HEK293 (cell line): ENCODE results near the gene ACOT7.

ENCODE experiments used
- CTCF ChIA-PET: fragments of 350-600 bp; formaldehyde crosslinking; extraction: SDS; loops from one replicate; lab custom pipeline; 2021; ENCODE audit warnings: antibody characterized with exemption; lab: Yijun Ruan, JAX
- POLR2A ChIA-PET: fragments of 300-600 bp; formaldehyde crosslinking; extraction: SDS; loops from one replicate; lab custom pipeline; 2020; ENCODE audit warnings: antibody characterized with exemption, inconsistent platforms; lab: Yijun Ruan, JAX
- H3K27ac ChIP-seq: fragments of 200-500 bp; sonication (Bioruptor generic); 2 replicates; pipeline ENCODE4 v1.5.1; 2014; ENCODE audit warnings: low read depth, low read length, control low read depth, inconsistent platforms; ENCODE audit errors: extremely low read depth
- H3K36me3 ChIP-seq, 2 experiments: fragments of 200-500 bp in 1 of 2; sonication (Bioruptor generic) in 1 of 2; 1 replicate in 1 of 2; 2 replicates in 1 of 2; pipeline ENCODE4 v1.5.1; 2014 to 2017; ENCODE audit warnings: inconsistent platforms in 2 of 2, low read length in 2 of 2; ENCODE audit not compliant: control insufficient read depth in 2 of 2, insufficient read depth in 1 of 2
- H3K4me1 ChIP-seq: fragments of 200-500 bp; sonication (Bioruptor generic); 2 replicates; pipeline ENCODE4 v1.5.1; 2014; ENCODE audit warnings: mild to moderate bottlenecking, low read length, inconsistent platforms; ENCODE audit not compliant: control insufficient read depth, insufficient read depth
- H3K4me3 ChIP-seq: 2 replicates; pipeline ENCODE4 v1.5.1; 2011; ENCODE audit warnings: low read depth, mild to moderate bottlenecking, control low read depth, low read length, moderate library complexity
- H3K9me3 ChIP-seq: fragments of 200-500 bp; sonication (Bioruptor generic); 2 replicates; pipeline ENCODE4 v1.5.1; 2014; ENCODE audit warnings: low read depth, low read length, inconsistent platforms; ENCODE audit not compliant: control insufficient read depth, insufficient read depth
- GLI4 ChIP-seq: fragments of 450-650 bp; formaldehyde crosslinking; IDR thresholded peaks from 2 replicates; pipeline ENCODE4 v1.5.1; 2016; ENCODE audit warnings: missing biosample characterization, missing genetic modification characterization
- HOXA7 ChIP-seq: sonication (generic); formaldehyde crosslinking; IDR thresholded peaks from 2 replicates; pipeline ENCODE4 v1.8.1; 2022; ENCODE audit warnings: missing genetic modification reagents, borderline replicate concordance
- KLF1 ChIP-seq: fragments of 450-650 bp; formaldehyde crosslinking; IDR thresholded peaks from 2 replicates; pipeline ENCODE4 v1.5.1; 2016; ENCODE audit warnings: missing biosample characterization, missing genetic modification characterization
- MZF1 ChIP-seq: fragments of 450-650 bp; formaldehyde crosslinking; IDR thresholded peaks from 2 replicates; pipeline ENCODE4 v1.5.1; 2017; ENCODE audit warnings: missing biosample characterization, missing genetic modification characterization, borderline replicate concordance
- PRDM1 ChIP-seq: fragments of 450-650 bp; formaldehyde crosslinking; IDR thresholded peaks from 2 replicates; pipeline ENCODE4; 2016; ENCODE audit warnings: missing biosample characterization, missing genetic modification characterization
- SP3 ChIP-seq: fragments of 450-650 bp; formaldehyde crosslinking; IDR thresholded peaks from 2 replicates; pipeline ENCODE4 v1.5.1; 2016; ENCODE audit warnings: missing biosample characterization, missing genetic modification characterization
- ZNF174 ChIP-seq: fragments of 450-650 bp; formaldehyde crosslinking; IDR thresholded peaks from 2 replicates; pipeline ENCODE4 v1.5.0; 2017; ENCODE audit warnings: missing biosample characterization, mild to moderate bottlenecking, missing genetic modification characterization
- ZNF184 ChIP-seq: fragments of 450-650 bp; IDR thresholded peaks from 2 replicates; pipeline ENCODE4 v1.5.1; 2018; ENCODE audit warnings: missing biosample characterization, mild to moderate bottlenecking, missing genetic modification characterization
- ZNF23 ChIP-seq: fragments of 450-650 bp; formaldehyde crosslinking; IDR thresholded peaks from 2 replicates; pipeline ENCODE4 v1.5.1; 2016; ENCODE audit warnings: missing biosample characterization, missing genetic modification characterization, borderline replicate concordance
- ZNF624 ChIP-seq: fragments of 450-650 bp; formaldehyde crosslinking; IDR thresholded peaks from 2 replicates; pipeline ENCODE4 v1.5.1; 2017; ENCODE audit warnings: missing biosample characterization, missing genetic modification characterization
- ZNF791 ChIP-seq: fragments of 450-650 bp; formaldehyde crosslinking; IDR thresholded peaks from 2 replicates; pipeline ENCODE4 v1.5.1; 2016; ENCODE audit warnings: missing biosample characterization, missing genetic modification characterization
- TF ChIP-seq, protein P1 (sequence below): fragments of 450-650 bp; formaldehyde crosslinking; IDR thresholded peaks from 2 replicates; pipeline ENCODE4 v1.5.1; 2016; ENCODE audit warnings: missing biosample characterization, missing genetic modification characterization
- TF ChIP-seq, protein P2 (sequence below): fragments of 450-650 bp; formaldehyde crosslinking; IDR thresholded peaks from 2 replicates; pipeline ENCODE4 v1.5.1; 2016; ENCODE audit warnings: missing biosample characterization, missing genetic modification characterization, borderline replicate concordance
- TF ChIP-seq, protein P3 (sequence below): fragments of 450-650 bp; formaldehyde crosslinking; conservative IDR thresholded peaks from 2 replicates; pipeline ENCODE4 v1.5.1; 2016; ENCODE audit warnings: low read depth, missing biosample characterization, missing genetic modification characterization
- TF ChIP-seq, protein P4 (sequence below): fragments of 450-650 bp; formaldehyde crosslinking; IDR thresholded peaks from 2 replicates; pipeline ENCODE4 v1.5.1; 2017; ENCODE audit warnings: missing biosample characterization, missing genetic modification characterization
- TF ChIP-seq, protein P5 (sequence below): fragments of 450-650 bp; formaldehyde crosslinking; IDR thresholded peaks from 2 replicates; pipeline ENCODE4 v1.5.1; 2017; ENCODE audit warnings: missing biosample characterization, missing genetic modification characterization
- TF ChIP-seq, protein P6 (sequence below): fragments of 450-650 bp; formaldehyde crosslinking; IDR thresholded peaks from 2 replicates; pipeline ENCODE4 v1.5.1; 2017; ENCODE audit warnings: missing biosample characterization, mild to moderate bottlenecking, missing genetic modification characterization, moderate library complexity

ACOT7 gene

DNA sequence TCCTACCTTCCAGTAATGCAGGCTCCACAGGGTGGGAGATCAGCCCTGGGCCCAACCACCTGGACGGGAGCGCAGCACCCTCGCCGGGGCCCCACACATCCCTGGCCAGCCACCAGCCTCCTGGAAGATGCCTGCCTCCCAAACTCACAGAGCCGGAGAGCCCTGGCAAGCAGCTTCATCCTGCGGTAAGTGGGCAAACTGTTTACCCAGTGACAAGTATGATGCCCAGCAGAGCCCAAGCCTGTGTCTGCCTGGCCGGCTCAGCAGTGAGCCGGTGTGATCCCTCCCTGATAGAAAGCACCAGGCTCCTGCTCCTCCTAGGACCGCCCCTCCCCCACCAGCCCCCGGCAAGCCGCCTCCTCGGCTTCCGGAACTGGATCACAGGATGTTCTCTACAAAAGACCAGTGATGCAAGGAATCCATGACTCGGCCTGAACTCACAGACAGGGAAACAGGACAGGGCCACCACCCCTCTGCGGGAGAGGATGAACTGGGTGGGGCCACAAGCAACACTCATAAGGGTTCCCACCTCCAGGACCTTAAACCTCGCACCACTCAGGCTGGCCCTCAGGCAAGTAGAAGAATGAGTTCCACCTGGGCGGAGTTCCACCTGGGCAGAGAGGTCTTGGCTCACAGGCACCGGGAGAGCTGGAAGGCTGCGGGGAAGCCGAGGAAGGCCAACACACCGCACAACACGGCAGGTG lies 7.9 kb downstream of the ACOT7 start:
- Histone ChIP-seq H3K36me3 (peaks cover 0 to 16% of the 10 kb centered on the region in 2 experiments; a peak in 2 of 3 replicates), H3K27ac (peak overlapping the region; percentile 66), H3K4me3 (peak overlapping the region; percentile 32), H3K9me3 (no peaks in the 10 kb centered on the region), H3K4me1 (peaks cover 16% of the 10 kb centered on the region)
- ChIA-PET POLR2A (interaction anchor here (1.4 to 1.9 kb wide), 2 partner anchors 8 to 9 kb away, joined by 5 to 11 read pairs; partner anchors contain the start of gene ACOT7), CTCF (interaction anchor here (0.6 to 1.9 kb wide), 9 partner anchors 19 to 139 kb away, joined by 3 to 7 read pairs (median 3); no protein-coding TSS in a partner anchor)
- TF ChIP-seq GLI4, result no peak
- TF ChIP-seq SP3 (tag by site-specific recombination), result peak; percentile 31; the same call in 1 of the 2 replicates
- TF ChIP-seq, protein P1, sequence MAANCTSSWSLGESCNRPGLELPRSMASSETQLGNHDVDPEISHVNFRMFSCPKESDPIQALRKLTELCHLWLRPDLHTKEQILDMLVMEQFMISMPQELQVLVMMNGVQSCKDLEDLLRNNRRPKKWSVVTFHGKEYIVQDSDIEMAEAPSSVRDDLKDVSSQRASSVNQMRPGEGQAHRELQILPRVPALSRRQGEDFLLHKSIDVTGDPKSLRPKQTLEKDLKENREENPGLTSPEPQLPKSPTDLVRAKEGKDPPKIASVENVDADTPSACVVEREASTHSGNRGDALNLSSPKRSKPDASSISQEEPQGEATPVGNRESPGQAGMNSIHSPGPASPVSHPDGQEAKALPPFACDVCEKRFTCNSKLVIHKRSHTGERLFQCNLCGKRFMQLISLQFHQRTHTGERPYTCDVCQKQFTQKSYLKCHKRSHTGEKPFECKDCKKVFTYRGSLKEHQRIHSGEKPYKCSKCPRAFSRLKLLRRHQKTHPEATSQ (tag by site-specific recombination), result no peak
- no peak for TF ChIP-seq ZNF184 (tag by site-specific recombination)
- TF ChIP-seq ZNF174 (tag by site-specific recombination), result no peak
- TF ChIP-seq ZNF624 (tag by site-specific recombination), result no peak
- TF ChIP-seq, protein P2, sequence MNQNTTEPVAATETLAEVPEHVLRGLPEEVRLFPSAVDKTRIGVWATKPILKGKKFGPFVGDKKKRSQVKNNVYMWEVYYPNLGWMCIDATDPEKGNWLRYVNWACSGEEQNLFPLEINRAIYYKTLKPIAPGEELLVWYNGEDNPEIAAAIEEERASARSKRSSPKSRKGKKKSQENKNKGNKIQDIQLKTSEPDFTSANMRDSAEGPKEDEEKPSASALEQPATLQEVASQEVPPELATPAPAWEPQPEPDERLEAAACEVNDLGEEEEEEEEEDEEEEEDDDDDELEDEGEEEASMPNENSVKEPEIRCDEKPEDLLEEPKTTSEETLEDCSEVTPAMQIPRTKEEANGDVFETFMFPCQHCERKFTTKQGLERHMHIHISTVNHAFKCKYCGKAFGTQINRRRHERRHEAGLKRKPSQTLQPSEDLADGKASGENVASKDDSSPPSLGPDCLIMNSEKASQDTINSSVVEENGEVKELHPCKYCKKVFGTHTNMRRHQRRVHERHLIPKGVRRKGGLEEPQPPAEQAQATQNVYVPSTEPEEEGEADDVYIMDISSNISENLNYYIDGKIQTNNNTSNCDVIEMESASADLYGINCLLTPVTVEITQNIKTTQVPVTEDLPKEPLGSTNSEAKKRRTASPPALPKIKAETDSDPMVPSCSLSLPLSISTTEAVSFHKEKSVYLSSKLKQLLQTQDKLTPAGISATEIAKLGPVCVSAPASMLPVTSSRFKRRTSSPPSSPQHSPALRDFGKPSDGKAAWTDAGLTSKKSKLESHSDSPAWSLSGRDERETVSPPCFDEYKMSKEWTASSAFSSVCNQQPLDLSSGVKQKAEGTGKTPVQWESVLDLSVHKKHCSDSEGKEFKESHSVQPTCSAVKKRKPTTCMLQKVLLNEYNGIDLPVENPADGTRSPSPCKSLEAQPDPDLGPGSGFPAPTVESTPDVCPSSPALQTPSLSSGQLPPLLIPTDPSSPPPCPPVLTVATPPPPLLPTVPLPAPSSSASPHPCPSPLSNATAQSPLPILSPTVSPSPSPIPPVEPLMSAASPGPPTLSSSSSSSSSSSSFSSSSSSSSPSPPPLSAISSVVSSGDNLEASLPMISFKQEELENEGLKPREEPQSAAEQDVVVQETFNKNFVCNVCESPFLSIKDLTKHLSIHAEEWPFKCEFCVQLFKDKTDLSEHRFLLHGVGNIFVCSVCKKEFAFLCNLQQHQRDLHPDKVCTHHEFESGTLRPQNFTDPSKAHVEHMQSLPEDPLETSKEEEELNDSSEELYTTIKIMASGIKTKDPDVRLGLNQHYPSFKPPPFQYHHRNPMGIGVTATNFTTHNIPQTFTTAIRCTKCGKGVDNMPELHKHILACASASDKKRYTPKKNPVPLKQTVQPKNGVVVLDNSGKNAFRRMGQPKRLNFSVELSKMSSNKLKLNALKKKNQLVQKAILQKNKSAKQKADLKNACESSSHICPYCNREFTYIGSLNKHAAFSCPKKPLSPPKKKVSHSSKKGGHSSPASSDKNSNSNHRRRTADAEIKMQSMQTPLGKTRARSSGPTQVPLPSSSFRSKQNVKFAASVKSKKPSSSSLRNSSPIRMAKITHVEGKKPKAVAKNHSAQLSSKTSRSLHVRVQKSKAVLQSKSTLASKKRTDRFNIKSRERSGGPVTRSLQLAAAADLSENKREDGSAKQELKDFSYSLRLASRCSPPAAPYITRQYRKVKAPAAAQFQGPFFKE (tag by site-specific recombination), result no peak
- TF ChIP-seq KLF1 (tag by site-specific recombination), result peak; percentile 88
- no peak for TF ChIP-seq PRDM1
- TF ChIP-seq ZNF791 (tag by site-specific recombination), result no peak
- no peak for TF ChIP-seq HOXA7 (CRISPR knock-in tag)
- TF ChIP-seq, protein P3, sequence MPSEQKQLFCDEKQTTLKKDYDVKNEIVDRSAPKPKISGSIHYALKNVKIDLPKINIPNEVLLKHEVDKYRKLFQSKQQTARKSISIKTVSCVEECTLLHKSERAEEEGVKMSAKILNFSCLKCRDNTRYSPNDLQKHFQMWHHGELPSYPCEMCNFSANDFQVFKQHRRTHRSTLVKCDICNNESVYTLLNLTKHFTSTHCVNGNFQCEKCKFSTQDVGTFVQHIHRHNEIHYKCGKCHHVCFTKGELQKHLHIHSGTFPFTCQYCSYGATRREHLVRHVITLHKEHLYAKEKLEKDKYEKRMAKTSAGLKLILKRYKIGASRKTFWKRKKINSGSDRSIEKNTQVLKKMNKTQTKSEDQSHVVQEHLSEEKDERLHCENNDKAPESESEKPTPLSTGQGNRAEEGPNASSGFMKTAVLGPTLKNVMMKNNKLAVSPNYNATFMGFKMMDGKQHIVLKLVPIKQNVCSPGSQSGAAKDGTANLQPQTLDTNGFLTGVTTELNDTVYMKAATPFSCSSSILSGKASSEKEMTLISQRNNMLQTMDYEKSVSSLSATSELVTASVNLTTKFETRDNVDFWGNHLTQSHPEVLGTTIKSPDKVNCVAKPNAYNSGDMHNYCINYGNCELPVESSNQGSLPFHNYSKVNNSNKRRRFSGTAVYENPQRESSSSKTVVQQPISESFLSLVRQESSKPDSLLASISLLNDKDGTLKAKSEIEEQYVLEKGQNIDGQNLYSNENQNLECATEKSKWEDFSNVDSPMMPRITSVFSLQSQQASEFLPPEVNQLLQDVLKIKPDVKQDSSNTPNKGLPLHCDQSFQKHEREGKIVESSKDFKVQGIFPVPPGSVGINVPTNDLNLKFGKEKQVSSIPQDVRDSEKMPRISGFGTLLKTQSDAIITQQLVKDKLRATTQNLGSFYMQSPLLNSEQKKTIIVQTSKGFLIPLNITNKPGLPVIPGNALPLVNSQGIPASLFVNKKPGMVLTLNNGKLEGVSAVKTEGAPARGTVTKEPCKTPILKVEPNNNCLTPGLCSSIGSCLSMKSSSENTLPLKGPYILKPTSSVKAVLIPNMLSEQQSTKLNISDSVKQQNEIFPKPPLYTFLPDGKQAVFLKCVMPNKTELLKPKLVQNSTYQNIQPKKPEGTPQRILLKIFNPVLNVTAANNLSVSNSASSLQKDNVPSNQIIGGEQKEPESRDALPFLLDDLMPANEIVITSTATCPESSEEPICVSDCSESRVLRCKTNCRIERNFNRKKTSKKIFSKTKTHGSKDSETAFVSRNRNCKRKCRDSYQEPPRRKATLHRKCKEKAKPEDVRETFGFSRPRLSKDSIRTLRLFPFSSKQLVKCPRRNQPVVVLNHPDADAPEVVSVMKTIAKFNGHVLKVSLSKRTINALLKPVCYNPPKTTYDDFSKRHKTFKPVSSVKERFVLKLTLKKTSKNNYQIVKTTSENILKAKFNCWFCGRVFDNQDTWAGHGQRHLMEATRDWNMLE (tag by site-specific recombination), result no peak
- TF ChIP-seq, protein P4, sequence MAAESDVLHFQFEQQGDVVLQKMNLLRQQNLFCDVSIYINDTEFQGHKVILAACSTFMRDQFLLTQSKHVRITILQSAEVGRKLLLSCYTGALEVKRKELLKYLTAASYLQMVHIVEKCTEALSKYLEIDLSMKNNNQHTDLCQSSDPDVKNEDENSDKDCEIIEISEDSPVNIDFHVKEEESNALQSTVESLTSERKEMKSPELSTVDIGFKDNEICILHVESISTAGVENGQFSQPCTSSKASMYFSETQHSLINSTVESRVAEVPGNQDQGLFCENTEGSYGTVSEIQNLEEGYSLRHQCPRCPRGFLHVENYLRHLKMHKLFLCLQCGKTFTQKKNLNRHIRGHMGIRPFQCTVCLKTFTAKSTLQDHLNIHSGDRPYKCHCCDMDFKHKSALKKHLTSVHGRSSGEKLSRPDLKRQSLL (tag by site-specific recombination), result no peak
- TF ChIP-seq, protein P5, sequence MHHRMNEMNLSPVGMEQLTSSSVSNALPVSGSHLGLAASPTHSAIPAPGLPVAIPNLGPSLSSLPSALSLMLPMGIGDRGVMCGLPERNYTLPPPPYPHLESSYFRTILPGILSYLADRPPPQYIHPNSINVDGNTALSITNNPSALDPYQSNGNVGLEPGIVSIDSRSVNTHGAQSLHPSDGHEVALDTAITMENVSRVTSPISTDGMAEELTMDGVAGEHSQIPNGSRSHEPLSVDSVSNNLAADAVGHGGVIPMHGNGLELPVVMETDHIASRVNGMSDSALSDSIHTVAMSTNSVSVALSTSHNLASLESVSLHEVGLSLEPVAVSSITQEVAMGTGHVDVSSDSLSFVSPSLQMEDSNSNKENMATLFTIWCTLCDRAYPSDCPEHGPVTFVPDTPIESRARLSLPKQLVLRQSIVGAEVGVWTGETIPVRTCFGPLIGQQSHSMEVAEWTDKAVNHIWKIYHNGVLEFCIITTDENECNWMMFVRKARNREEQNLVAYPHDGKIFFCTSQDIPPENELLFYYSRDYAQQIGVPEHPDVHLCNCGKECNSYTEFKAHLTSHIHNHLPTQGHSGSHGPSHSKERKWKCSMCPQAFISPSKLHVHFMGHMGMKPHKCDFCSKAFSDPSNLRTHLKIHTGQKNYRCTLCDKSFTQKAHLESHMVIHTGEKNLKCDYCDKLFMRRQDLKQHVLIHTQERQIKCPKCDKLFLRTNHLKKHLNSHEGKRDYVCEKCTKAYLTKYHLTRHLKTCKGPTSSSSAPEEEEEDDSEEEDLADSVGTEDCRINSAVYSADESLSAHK (tag by site-specific recombination), result no peak
- TF ChIP-seq, protein P6, sequence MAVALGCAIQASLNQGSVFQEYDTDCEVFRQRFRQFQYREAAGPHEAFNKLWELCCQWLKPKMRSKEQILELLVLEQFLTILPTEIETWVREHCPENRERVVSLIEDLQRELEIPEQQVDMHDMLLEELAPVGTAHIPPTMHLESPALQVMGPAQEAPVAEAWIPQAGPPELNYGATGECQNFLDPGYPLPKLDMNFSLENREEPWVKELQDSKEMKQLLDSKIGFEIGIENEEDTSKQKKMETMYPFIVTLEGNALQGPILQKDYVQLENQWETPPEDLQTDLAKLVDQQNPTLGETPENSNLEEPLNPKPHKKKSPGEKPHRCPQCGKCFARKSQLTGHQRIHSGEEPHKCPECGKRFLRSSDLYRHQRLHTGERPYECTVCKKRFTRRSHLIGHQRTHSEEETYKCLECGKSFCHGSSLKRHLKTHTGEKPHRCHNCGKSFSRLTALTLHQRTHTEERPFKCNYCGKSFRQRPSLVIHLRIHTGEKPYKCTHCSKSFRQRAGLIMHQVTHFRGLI (tag by site-specific recombination), result peak; percentile 31; the same call in 1 of the 2 replicates
- no peak for TF ChIP-seq MZF1
- TF ChIP-seq ZNF23 (tag by site-specific recombination), result no peak
